Gastroesophageal sphincter (tissue), 4 donors: ENCODE measurements around the gene TRIM37. TPM values are rescaled to one million over a fixed set of nuclear protein-coding genes. Genes with fewer than 3 reads are reported as not detected.

Experiments
- ATAC-seq: fragments of 150-250 bp; one replicate; pipeline ENCODE4 v1.9.1; 2016; ENCODE audit warnings: mild to moderate bottlenecking, moderate library complexity
- H3K27ac ChIP-seq, 4 donors: fragments of 200-600 bp; sonication (generic) in 3 of 4; 1 replicate in 3 of 4; 2 replicates in 1 of 4; pipeline ENCODE4 v1.5.1; 2016 to 2019
- H3K27me3 ChIP-seq: fragments of 200-600 bp; sonication (generic); one replicate; pipeline ENCODE4 v1.5.1; 2019
- H3K36me3 ChIP-seq, 2 donors: fragments of 200-600 bp; sonication (generic); one replicate each; pipeline ENCODE4 v1.5.1; 2019; ENCODE audit warnings: control low read depth in 1 of 2
- H3K4me1 ChIP-seq, 3 donors: fragments of 200-600 bp; sonication (generic); 1 replicate in 2 of 3; 2 replicates in 1 of 3; pipeline ENCODE4 v1.5.1; 2016 to 2019; ENCODE audit warnings: control low read depth in 2 of 3
- H3K4me3 ChIP-seq, 2 donors: fragments of 200-600 bp; sonication (generic); one replicate each; pipeline ENCODE4 v1.5.1; 2019; ENCODE audit warnings: mild to moderate bottlenecking in 1 of 2, moderate library complexity in 1 of 2
- H3K9me3 ChIP-seq, 3 donors: fragments of 200-600 bp; sonication (generic); one replicate each; pipeline ENCODE4 v1.5.1; 2017 to 2019; ENCODE audit warnings: control low read depth in 2 of 3
- CTCF ChIP-seq, 4 experiments: fragments of 200-600 bp in 2 of 4; fragments of 450-650 bp in 2 of 4; sonication (generic) in 1 of 4; IDR thresholded peaks; one replicate each; pipeline ENCODE4 v1.5.1; 2017 to 2019; ENCODE audit warnings: antibody characterized with exemption in 4 of 4, mild to moderate bottlenecking in 2 of 4, moderate library complexity in 2 of 4
- EP300 ChIP-seq: sonication (generic); formaldehyde crosslinking; IDR thresholded peaks from one replicate; pipeline ENCODE4 v1.6.1; 2017; ENCODE audit warnings: antibody characterized with exemption, mild to moderate bottlenecking
- POLR2A ChIP-seq, 2 donors: fragments of 450-650 bp; IDR thresholded peaks; one replicate each; pipeline ENCODE4 v1.6.1; 2017; ENCODE audit warnings: antibody characterized with exemption in 2 of 2, mild to moderate bottlenecking in 2 of 2, moderate library complexity in 1 of 2
- POLR2AphosphoS5 ChIP-seq: sonication (generic); formaldehyde crosslinking; IDR thresholded peaks from one replicate; pipeline ENCODE4 v1.6.1; 2017; ENCODE audit warnings: antibody characterized with exemption
- WGBS, 2 donors: methylation state at CpG; one replicate each; pipeline ENCODE4 v1.1.5; 2018; ENCODE audit warnings: low coverage in 1 of 2; 5-methylcytosine and 5-hydroxymethylcytosine counted together
- total RNA-seq, 4 donors: library from RNA; depleted of rRNA; stranded (reverse); fragments of >200 nt; gene quantifications; one replicate each; pipeline ENCODE4 v1.1.0, GENCODE V29; 2016

Gene TRIM37
- total RNA-seq, 4 donors from 2014 or later, result 27.6 to 30.7 (median 28.6) TPM

DNA sequence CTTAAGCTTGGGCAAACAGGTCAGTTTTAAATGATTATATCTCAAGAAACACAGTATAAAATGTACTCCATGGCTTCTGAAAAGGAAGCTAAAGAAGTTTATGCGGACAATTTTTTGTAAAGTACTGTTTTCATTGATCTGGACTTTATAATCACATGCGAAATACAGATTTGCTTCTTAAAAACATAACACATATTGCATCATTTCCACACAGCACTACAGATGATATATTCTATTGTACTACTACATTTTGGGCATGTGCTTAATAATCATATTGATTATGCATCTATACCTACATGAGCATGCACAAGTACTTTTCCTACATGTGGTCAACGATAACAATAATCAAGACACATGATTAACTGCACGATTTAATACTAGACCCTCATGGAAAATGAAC lies 22.5 kb downstream of the TRIM37 start:
- H3K27ac ChIP-seq, result no peak overlapping the region
- 93 to 97% methylated on average over 4 of the region's 4 CpGs for WGBS, 2 donors
- no peak for ATAC-seq
- no peak overlapping the region for H3K4me3 ChIP-seq
- TF ChIP-seq POLR2A (IDR thresholded peaks at IDR 0.05) (no peak), POLR2AphosphoS5 (no peak), CTCF (IDR thresholded peaks at IDR 0.05) (no peak), EP300 (no peak)
- H3K36me3 ChIP-seq, result peaks cover 6 to 53% of the 10 kb centered on the region in 2 donors
- H3K9me3 ChIP-seq, result no peaks in the 10 kb centered on the region
- no peaks in the 10 kb centered on the region for H3K27me3 ChIP-seq
- H3K4me1 ChIP-seq, result no peaks in the 10 kb centered on the region

DNA sequence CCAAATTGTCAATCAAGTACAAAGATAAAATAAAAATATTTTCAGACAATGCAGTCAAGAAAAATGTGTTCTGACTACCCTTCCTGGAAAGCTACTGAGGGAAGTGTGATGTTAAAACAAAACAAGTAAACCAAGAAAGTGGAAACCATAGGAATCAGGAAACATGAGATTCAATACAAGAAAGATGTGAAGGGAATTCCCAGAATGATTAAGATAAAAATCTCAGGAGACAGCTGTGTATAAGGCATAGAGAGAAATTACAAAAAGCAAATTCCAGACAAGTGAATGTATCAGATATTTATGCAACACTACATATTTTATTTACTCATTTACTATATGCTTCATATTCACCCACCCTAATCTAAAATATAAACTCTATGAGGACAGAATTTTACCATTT lies 32.2 kb downstream of the TRIM37 start:
- Histone ChIP-seq H3K9me3 (no peaks in the 10 kb centered on the region), H3K4me3 (no peak overlapping the region), H3K4me1 (no peaks in the 10 kb centered on the region), H3K27me3 (no peaks in the 10 kb centered on the region), H3K27ac (no peak overlapping the region), H3K36me3 (peaks cover 5 to 100% of the 10 kb centered on the region in 2 donors)
- TF ChIP-seq POLR2A (IDR thresholded peaks at IDR 0.05) (no peak), CTCF (IDR thresholded peaks at IDR 0.05) (no peak), EP300 (no peak), POLR2AphosphoS5 (no peak)
- no peak for ATAC-seq

- Histone ChIP-seq H3K27me3 (no peaks in the 10 kb centered on the region), H3K27ac (no peak overlapping the region), H3K36me3 (peaks cover 0 to 100% of the 10 kb centered on the region in 2 donors), H3K9me3 (no peaks in the 10 kb centered on the region), H3K4me1 (no peaks in the 10 kb centered on the region), H3K4me3 (no peak overlapping the region)
- no peak for TF ChIP-seq POLR2AphosphoS5
- TF ChIP-seq CTCF (IDR thresholded peaks at IDR 0.05), result no peak
- TF ChIP-seq POLR2A (IDR thresholded peaks at IDR 0.05), result no peak
- no peak for TF ChIP-seq EP300
- WGBS, 2 donors, result 100% methylated on average over 1 of the region's 1 CpG
- no peak for ATAC-seq
Observed at GRCh38 chr17:59073972-59074371, 32.7 kb downstream of the TRIM37 start.

DNA sequence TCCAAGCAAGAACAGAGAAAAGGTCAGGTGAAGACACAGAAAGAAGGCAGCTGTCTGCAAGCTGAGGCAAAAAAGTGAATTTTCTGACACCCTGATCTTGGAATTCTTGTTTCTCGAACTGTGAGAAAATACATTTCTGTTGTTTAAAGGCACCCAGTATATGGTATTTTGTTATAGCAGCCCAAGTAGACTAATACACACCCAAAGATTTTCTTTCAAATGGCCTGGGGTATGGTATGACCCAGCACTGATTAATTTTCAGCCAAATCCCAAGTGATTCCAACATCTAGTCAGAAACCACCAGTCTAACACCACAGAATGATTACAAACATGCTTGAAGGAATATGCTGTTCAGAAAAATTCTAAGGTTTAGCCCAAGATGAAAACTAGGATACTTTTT lies 36.8 kb downstream of the TRIM37 start:
- 95 to 100% methylated on average over 1 of the region's 1 CpG for WGBS, 2 donors
- Histone ChIP-seq H3K36me3 (peaks cover 0 to 94% of the 10 kb centered on the region in 2 donors), H3K4me3 (no peak overlapping the region), H3K27ac (no peak overlapping the region), H3K9me3 (no peaks in the 10 kb centered on the region), H3K27me3 (no peaks in the 10 kb centered on the region), H3K4me1 (no peaks in the 10 kb centered on the region)
- ATAC-seq, result no peak
- TF ChIP-seq POLR2A (IDR thresholded peaks at IDR 0.05) (no peak), POLR2AphosphoS5 (no peak), CTCF (IDR thresholded peaks at IDR 0.05) (no peak), EP300 (no peak)

- Histone ChIP-seq H3K27me3 (no peaks in the 10 kb centered on the region), H3K27ac (no peak overlapping the region), H3K4me1 (no peaks in the 10 kb centered on the region), H3K4me3 (no peak overlapping the region), H3K9me3 (no peaks in the 10 kb centered on the region), H3K36me3 (peaks cover 0 to 94% of the 10 kb centered on the region in 2 donors)
- WGBS, 2 donors, result 91 to 96% methylated on average over 2 to 6 of the region's 6 CpGs
- TF ChIP-seq POLR2AphosphoS5 (no peak), CTCF (IDR thresholded peaks at IDR 0.05) (no peak), EP300 (no peak), POLR2A (IDR thresholded peaks at IDR 0.05) (no peak)
- ATAC-seq, result no peak
Observed at GRCh38 chr17:59067756-59068155, 38.9 kb downstream of the TRIM37 start.
